HepG2 (cell line): Measurements from ENCODE around the gene PHKG1. TPM values are rescaled to one million over a fixed set of nuclear protein-coding genes. Genes with fewer than 3 reads are reported as not detected.

ENCODE experiments used
- ATAC-seq: fragments of 200-7000 bp; cut with Tn5 transposase; 3 replicates; pipeline ENCODE4 v1.9.1; 2020; ENCODE audit warnings: mild to moderate bottlenecking, moderate library complexity
- BruUV-seq: library from RNA; stranded (reverse); fragments of 400-500 nt; replicated peaks from 2 replicates; lab custom pipeline; 2021; lab: Mats Ljungman, UMichigan
- CTCF ChIA-PET: fragments of 300-600 bp; formaldehyde crosslinking; extraction: SDS; loops from one replicate; lab custom pipeline; 2021; ENCODE audit warnings: low total read pairs, inconsistent platforms, low intra/inter-chr PET ratio; lab: Yijun Ruan, JAX
- POLR2A ChIA-PET: fragments of 350-600 bp; sonication (Branson Sonifier 250); formaldehyde crosslinking; loops from one replicate; lab custom pipeline; 2020; ENCODE audit warnings: antibody characterized with exemption, inconsistent platforms; lab: Yijun Ruan, JAX
- DNase-seq: peaks from one replicate; pipeline ENCODE4 v3.0.0-alpha.2; 2015; ENCODE audit warnings: low spot score
- FAIRE-seq: peaks from 3 replicates; lab custom pipeline; 2011; peaks lifted over from hg19 to GRCh38; lab: Jason Lieb, UNC
- H2AFZ ChIP-seq: one replicate; pipeline ENCODE4 v1.6.1; 2011; ENCODE audit warnings: low read length, inconsistent platforms
- H3K27ac ChIP-seq: fragments of 300-600 bp; 3 replicates; pipeline ENCODE4 v1.8.0; 2011; ENCODE audit warnings: mixed run types, mild to moderate bottlenecking, mixed read lengths, low read length, inconsistent platforms; ENCODE audit not compliant: insufficient read depth; ENCODE audit errors: extremely low read length
- H3K27me3 ChIP-seq, 2 experiments: fragments of 200-600 bp in 1 of 2; 2 replicates in 1 of 2; 3 replicates in 1 of 2; pipeline versions ENCODE4 v1.6.0 to v1.8.0; 2011; ENCODE audit warnings: low read length in 2 of 2, mild to moderate bottlenecking in 2 of 2, moderate library complexity in 2 of 2, inconsistent platforms in 1 of 2; ENCODE audit not compliant: insufficient read depth in 2 of 2, control insufficient read depth in 1 of 2
- H3K36me3 ChIP-seq, 2 experiments: fragments of 200-600 bp in 1 of 2; replicated peaks in 1 of 2; 2 replicates in 1 of 2; 3 replicates in 1 of 2; pipeline versions ENCODE4 v1.5.1 to v1.8.0; 2011; ENCODE audit warnings: low read length in 2 of 2, inconsistent platforms in 1 of 2; ENCODE audit not compliant: insufficient read depth in 2 of 2, control insufficient read depth in 1 of 2
- H3K4me1 ChIP-seq: 2 replicates; pipeline ENCODE4 v1.5.1; 2012; ENCODE audit warnings: low read length, inconsistent platforms; ENCODE audit not compliant: insufficient read depth
- H3K4me2 ChIP-seq: 2 replicates; pipeline ENCODE4 v1.6.0; 2011; ENCODE audit warnings: low read depth, low read length, inconsistent platforms
- H3K4me3 ChIP-seq, 3 experiments: fragments of 200-600 bp in 1 of 3; sonication (generic), shearing (Covaris generic) in 1 of 3; replicated peaks in 1 of 3; 2 replicates each; pipeline ENCODE4 v1.5.1; 2011 to 2016; ENCODE audit warnings: low read length in 3 of 3, inconsistent platforms in 2 of 3, low read depth in 2 of 3, mild to moderate bottlenecking in 2 of 3, control low read depth in 1 of 3, mixed read lengths in 1 of 3; ENCODE audit not compliant: insufficient read depth in 1 of 3
- H3K79me2 ChIP-seq: one replicate; pipeline ENCODE4 v1.6.1; 2011; ENCODE audit warnings: low read length, inconsistent platforms; ENCODE audit not compliant: insufficient read depth
- H3K9ac ChIP-seq: 2 replicates; pipeline ENCODE4 v1.6.0; 2011; ENCODE audit warnings: mild to moderate bottlenecking, low read depth, low read length, inconsistent platforms; ENCODE audit not compliant: insufficient read depth
- H3K9me3 ChIP-seq: 2 replicates; pipeline ENCODE4 v1.5.1; 2012; ENCODE audit warnings: mild to moderate bottlenecking, low read length
- H4K20me1 ChIP-seq: 2 replicates; pipeline ENCODE4 v1.6.0; 2011; ENCODE audit warnings: inconsistent platforms, mild to moderate bottlenecking, low read length, moderate library complexity; ENCODE audit not compliant: insufficient read depth
- ARID3A ChIP-seq: IDR thresholded peaks from 2 replicates; pipeline ENCODE4 v1.6.1; 2012; ENCODE audit warnings: low read depth, low read length, improper control_type of control experiment
- CHD2 ChIP-seq: IDR thresholded peaks from 2 replicates; pipeline ENCODE4 v1.6.1; 2011; ENCODE audit warnings: low read depth, low read length, improper control_type of control experiment
- PLRG1 ChIP-seq: fragments of 450-650 bp; conservative IDR thresholded peaks from 2 replicates; pipeline ENCODE4 v1.6.1; 2016
- THAP11 ChIP-seq: IDR thresholded peaks from 2 replicates; pipeline ENCODE4 v1.6.1; 2016; ENCODE audit warnings: missing biosample characterization, missing genetic modification reagents
- ZFAT ChIP-seq: sonication (generic); formaldehyde crosslinking; conservative IDR thresholded peaks from 2 replicates; pipeline ENCODE4 v1.8.1; 2023; ENCODE audit warnings: missing genetic modification reagents, inconsistent platforms
- ZNF362 ChIP-seq: sonication (generic); formaldehyde crosslinking; IDR thresholded peaks from 2 replicates; pipeline ENCODE4 v1.4.0; 2020; ENCODE audit warnings: missing genetic modification reagents, mild to moderate bottlenecking, borderline replicate concordance
- ZNF557 ChIP-seq: sonication (generic); formaldehyde crosslinking; IDR thresholded peaks from 2 replicates; pipeline ENCODE4 v1.4.0; 2020; ENCODE audit warnings: missing genetic modification reagents
- WGBS: methylation state at CpG from one replicate; pipeline ENCODE4 v1.1.6; 2017; ENCODE audit warnings: low lambda C conversion rate; 5-methylcytosine and 5-hydroxymethylcytosine counted together
- in situ Hi-C: cut with HindIII; loops from 2 replicates; pipeline ENCODE4 v1.10.0; 2017; ENCODE audit warnings: low pct_unique_long_range_greater_than_20kb; ENCODE audit not compliant: extremely low pct_ligation_motif_present
- intact Hi-C: fragments of 100-400 bp; cut with micrococcal nuclease; formaldehyde crosslinking; loops from one replicate; pipeline ENCODE4 v1.10.0; 2022; ENCODE audit not compliant: unreplicated experiment
- polyA plus RNA-seq, 8 experiments: library from polyadenylated mRNA; depleted of rRNA in 3 of 8; stranded (reverse) in 7 of 8; unstranded in 1 of 8; fragments of >200 nt; fragmentation: Illumina TruSeq in 4 of 8; extraction: Trizol in 4 of 8; gene quantifications; 2 replicates each; pipeline versions ENCODE4 v1.2.1 to v1.2.3, GENCODE V29; 2011 to 2016; ENCODE audit warnings: low read depth in 4 of 8, missing spikeins in 1 of 8, mixed read lengths in 1 of 8; ENCODE audit not compliant: insufficient read depth in 1 of 8
- total RNA-seq, 5 experiments: library from RNA; depleted of rRNA; stranded (reverse); fragments of >200 nt; fragmentation: Illumina TruSeq; extraction: Trizol; gene quantifications; 2 replicates each; pipeline ENCODE4 v1.2.3, GENCODE V29; 2016; ENCODE audit warnings: low read depth in 1 of 5
- TF ChIP-seq, protein P1 (sequence below): IDR thresholded peaks from 2 replicates; pipeline ENCODE4 v1.6.1; 2016; ENCODE audit warnings: missing biosample characterization, missing genetic modification reagents, low read depth

Gene PHKG1
- total and polyA plus RNA-seq, 2 of the 13 experiments (the other 11 are each of a cell fraction or from before 2014, with no cell fraction given), result 0.44 to 0.71 TPM

- WGBS, result 45% methylated on average over 7 of the region's 7 CpGs
- ChIA-PET POLR2A (no interaction called here), CTCF (no interaction called here)
- DNase-seq (no peak), FAIRE-seq (no peak), ATAC-seq (no peak)
- intact Hi-C loops, result no loop called here
- in situ Hi-C loops, result no loop called here
- H3K36me3 ChIP-seq, result no peaks in the 10 kb centered on the region
- no peak overlapping the region for H3K4me3 ChIP-seq
- H3K27ac ChIP-seq, result no peak overlapping the region
- no peak overlapping the region for H3K4me2 ChIP-seq
- no peaks in the 10 kb centered on the region for H3K4me1 ChIP-seq
- TF ChIP-seq, protein P1, sequence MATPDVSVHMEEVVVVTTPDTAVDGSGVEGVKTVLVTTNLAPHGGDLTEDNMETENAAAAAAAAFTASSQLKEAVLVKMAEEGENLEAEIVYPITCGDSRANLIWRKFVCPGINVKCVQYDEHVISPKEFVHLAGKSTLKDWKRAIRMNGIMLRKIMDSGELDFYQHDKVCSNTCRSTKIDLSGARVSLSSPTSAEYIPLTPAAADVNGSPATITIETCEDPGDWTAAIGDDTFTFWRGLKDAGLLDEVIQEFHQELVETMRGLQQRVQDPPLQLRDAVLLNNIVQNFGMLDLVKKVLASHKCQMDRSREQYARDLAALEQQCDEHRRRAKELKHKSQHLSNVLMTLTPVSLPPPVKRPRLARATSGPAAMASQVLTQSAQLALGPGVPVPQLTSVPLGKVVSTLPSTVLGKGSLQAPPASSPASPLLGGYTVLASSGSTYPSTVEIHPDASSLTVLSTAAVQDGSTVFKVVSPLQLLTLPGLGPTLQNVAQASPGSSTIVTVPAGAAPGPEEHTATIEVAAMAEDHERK (CRISPR knock-in tag), result no peak
- TF ChIP-seq ZFAT (no peak), ZNF362 (CRISPR knock-in tag) (no peak), CHD2 (no peak), THAP11 (no peak), ZNF557 (CRISPR knock-in tag) (no peak), PLRG1 (no peak), ARID3A (no peak)
- no peaks in the 10 kb centered on the region for H3K27me3 ChIP-seq
- H2AFZ ChIP-seq, result no peak overlapping the region
- no peak overlapping the region for H3K9ac ChIP-seq
- H3K79me2 ChIP-seq, result no peaks in the 10 kb centered on the region
- no TSS peak for BruUV-seq
- no peaks in the 10 kb centered on the region for H3K9me3 ChIP-seq
- no peaks in the 10 kb centered on the region for H4K20me1 ChIP-seq
Observed at GRCh38 chr7:56127241-56127975, 34.7 kb upstream of the PHKG1 start.
